GDM1 (cell line): ENCODE results near the gene COPE.

Experiments used
- DNase-seq: peaks from one replicate; lab custom pipeline; 2025; lab: John Stamatoyannopoulos, UW

The COPE gene

GRCh38 chr19:18867751-18868150 lies 51.4 kb downstream of the COPE start:
- no peak for DNase-seq

GRCh38 chr19:18867199-18867598 lies 52.0 kb downstream of the COPE start:
- no peak for DNase-seq

GRCh38 chr19:18866800-18867123 lies 52.4 kb downstream of the COPE start:
- DNase-seq, result no peak

- DNase-seq, result no peak
Measured at GRCh38 chr19:18865973-18866799, 53.0 kb downstream of the COPE start.

GRCh38 chr19:18865106-18865972 lies 53.8 kb downstream of the COPE start:
- no peak for DNase-seq

- no peak for DNase-seq
Measured at GRCh38 chr19:18863843-18864362, 55.3 kb downstream of the COPE start.

GRCh38 chr19:18862976-18863842 lies 56.0 kb downstream of the COPE start:
- no peak for DNase-seq

GRCh38 chr19:18861917-18862316 lies 57.3 kb downstream of the COPE start:
- DNase-seq, result no peak

GRCh38 chr19:18861235-18861634 lies 58.0 kb downstream of the COPE start:
- DNase-seq, result no peak

- DNase-seq, result no peak
Measured at GRCh38 chr19:18860725-18861124, 58.5 kb downstream of the COPE start.

GRCh38 chr19:18860302-18860700 lies 58.9 kb downstream of the COPE start:
- DNase-seq, result no peak

GRCh38 chr19:18859676-18860301 lies 59.4 kb downstream of the COPE start:
- DNase-seq, result no peak

GRCh38 chr19:18858906-18859646 lies 60.1 kb downstream of the COPE start:
- no peak for DNase-seq

- no peak for DNase-seq
Measured at GRCh38 chr19:18857223-18857622, 62.0 kb downstream of the COPE start.

GRCh38 chr19:18856385-18857126 lies 62.6 kb downstream of the COPE start:
- DNase-seq, result no peak

GRCh38 chr19:18855647-18856384 lies 63.4 kb downstream of the COPE start:
- no peak for DNase-seq

GRCh38 chr19:18854982-18855381 lies 64.2 kb downstream of the COPE start:
- no peak for DNase-seq

- DNase-seq, result no peak
Measured at GRCh38 chr19:18853755-18854427, 65.3 kb downstream of the COPE start.

GRCh38 chr19:18852648-18853047 lies 66.5 kb downstream of the COPE start:
- no peak for DNase-seq
